IMR-90 (cell line): ENCODE results near the gene TGFB2. TPM values are rescaled to one million over a fixed set of nuclear protein-coding genes. Genes with fewer than 3 reads are reported as not detected.
A peak's percentile ranks its signal among the peaks of the same experiment; 100 is the strongest.

Experiments used
- ATAC-seq: fragments of 200-7000 bp; cut with Tn5 transposase; 2 replicates; pipeline ENCODE4 v1.9.1; 2020; ENCODE audit warnings: low read depth, mild to moderate bottlenecking, moderate library complexity
- BruUV-seq: library from RNA; stranded (reverse); fragments of 400-500 nt; replicated peaks from 2 replicates; lab custom pipeline; 2021; lab: Mats Ljungman, UMichigan
- CTCF ChIA-PET: fragments of 300-600 bp; formaldehyde crosslinking; extraction: SDS; loops from one replicate; lab custom pipeline; 2021; ENCODE audit warnings: antibody characterized with exemption; lab: Yijun Ruan, JAX
- POLR2A ChIA-PET: fragments of 300-600 bp; sonication (Branson Sonifier 250); formaldehyde crosslinking; loops from one replicate; lab custom pipeline; 2022; ENCODE audit warnings: antibody characterized with exemption; ENCODE audit not compliant: unreplicated experiment; lab: Charles Lee
- DNase-seq: peaks from one replicate; pipeline ENCODE4 v3.0.0; 2013
- H2AFZ ChIP-seq: replicated peaks from 2 replicates; pipeline ENCODE3; 2013; ENCODE audit warnings: low read length, mild to moderate bottlenecking; ENCODE audit not compliant: poor library complexity
- H2AK5ac ChIP-seq: 2 replicates; pipeline ENCODE4 v1.6.1; 2013; ENCODE audit warnings: low read depth, low read length, inconsistent platforms
- H2AK9ac ChIP-seq: replicated peaks from 2 replicates; pipeline ENCODE3; 2013; ENCODE audit warnings: mild to moderate bottlenecking, low read depth, low read length, moderate library complexity; ENCODE audit not compliant: poor library complexity
- H2BK120ac ChIP-seq: 2 replicates; pipeline ENCODE4 v1.6.1; 2013; ENCODE audit warnings: low read depth, low read length, inconsistent platforms
- H2BK15ac ChIP-seq: 3 replicates; pipeline ENCODE4 v1.6.1; 2013; ENCODE audit warnings: low read depth, low read length, inconsistent platforms
- H2BK20ac ChIP-seq: 2 replicates; pipeline ENCODE4 v1.6.1; 2013; ENCODE audit warnings: low read depth, mild to moderate bottlenecking, inconsistent platforms, low read length, moderate library complexity
- H2BK5ac ChIP-seq: 2 replicates; pipeline ENCODE4 v1.6.1; 2013; ENCODE audit warnings: mild to moderate bottlenecking, low read depth, low read length, inconsistent platforms; ENCODE audit not compliant: poor library complexity, severe bottlenecking
- H3K14ac ChIP-seq: replicated peaks from 2 replicates; pipeline ENCODE4 v1.6.1; 2013; ENCODE audit warnings: low read depth, low read length, inconsistent platforms
- H3K18ac ChIP-seq: 2 replicates; pipeline ENCODE4 v1.6.1; 2013; ENCODE audit warnings: low read depth, low read length, control low read depth
- H3K23ac ChIP-seq: 2 replicates; pipeline ENCODE4 v1.6.1; 2013; ENCODE audit warnings: low read depth, low read length, inconsistent platforms
- H3K27ac ChIP-seq: 2 replicates; pipeline ENCODE4 v1.5.1; 2013; ENCODE audit warnings: mild to moderate bottlenecking, control low read depth, low read length; ENCODE audit not compliant: insufficient read depth
- H3K27me3 ChIP-seq: 2 replicates; pipeline ENCODE4 v1.6.1; 2013; ENCODE audit warnings: low read length; ENCODE audit not compliant: control insufficient read depth, insufficient read depth
- H3K36me3 ChIP-seq: 2 replicates; pipeline ENCODE4 v1.6.1; 2013; ENCODE audit warnings: low read length, mixed read lengths; ENCODE audit not compliant: control insufficient read depth, insufficient read depth
- H3K4ac ChIP-seq: 2 replicates; pipeline ENCODE4 v1.6.1; 2013; ENCODE audit warnings: low read depth, low read length, inconsistent platforms
- H3K4me1 ChIP-seq: 2 replicates; pipeline ENCODE4 v1.6.1; 2013; ENCODE audit warnings: low read length, mixed read lengths; ENCODE audit not compliant: control insufficient read depth, insufficient read depth
- H3K4me2 ChIP-seq: 2 replicates; pipeline ENCODE4 v1.6.1; 2013; ENCODE audit warnings: low read depth, mild to moderate bottlenecking, control low read depth, low read length, moderate library complexity
- H3K4me3 ChIP-seq: 2 replicates; pipeline ENCODE4 v1.5.1; 2013; ENCODE audit warnings: low read depth, mild to moderate bottlenecking, control low read depth, low read length, moderate library complexity; ENCODE audit not compliant: insufficient read depth
- H3K56ac ChIP-seq: 2 replicates; pipeline ENCODE4 v1.6.1; 2013; ENCODE audit warnings: low read length, inconsistent platforms; ENCODE audit not compliant: insufficient read depth; ENCODE audit errors: extremely low read depth
- H3K79me1 ChIP-seq, 2 experiments: 2 replicates each; pipeline ENCODE4 v1.6.1; 2013; ENCODE audit warnings: low read length in 2 of 2, inconsistent platforms in 1 of 2, low read depth in 1 of 2
- H3K9ac ChIP-seq: 2 replicates; pipeline ENCODE4 v1.6.1; 2013; ENCODE audit warnings: low read depth, low read length, control low read depth
- H3K9me1 ChIP-seq: 2 replicates; pipeline ENCODE4 v1.6.1; 2013; ENCODE audit warnings: low read length, inconsistent platforms; ENCODE audit not compliant: insufficient read depth
- H3K9me3 ChIP-seq: 2 replicates; pipeline ENCODE4 v1.6.1; 2013; ENCODE audit warnings: low read length; ENCODE audit not compliant: control insufficient read depth, insufficient read depth
- H4K20me1 ChIP-seq: 2 replicates; pipeline ENCODE4 v1.6.1; 2013; ENCODE audit warnings: low read length, inconsistent platforms; ENCODE audit not compliant: insufficient read depth
- H4K5ac ChIP-seq: 2 replicates; pipeline ENCODE4 v1.6.1; 2013; ENCODE audit warnings: mild to moderate bottlenecking, low read depth, low read length, control low read depth
- H4K8ac ChIP-seq, 2 experiments: 2 replicates each; pipeline ENCODE4 v1.6.1; 2013; ENCODE audit warnings: low read depth in 2 of 2, low read length in 2 of 2, control low read depth in 1 of 2, inconsistent platforms in 1 of 2
- H4K91ac ChIP-seq: 2 replicates; pipeline ENCODE4 v1.6.1; 2013; ENCODE audit warnings: low read depth, low read length, inconsistent platforms; ENCODE audit not compliant: insufficient read depth
- POLR2A ChIP-seq: IDR thresholded peaks from 2 replicates; pipeline ENCODE4 v1.6.1; 2012; ENCODE audit warnings: mild to moderate bottlenecking, low read depth, low read length
- WGBS, 2 experiments: methylation state at CpG; one replicate each; pipeline versions ENCODE4 v1.1.5 to v1.1.7; 2013; ENCODE audit warnings: missing lambda C conversion rate in 2 of 2; ENCODE audit not compliant: insufficient read length in 1 of 2; ENCODE audit errors: extremely low coverage in 2 of 2; 5-methylcytosine and 5-hydroxymethylcytosine counted together
- dilution Hi-C: fragments of 300-500 bp; cut with HindIII; formaldehyde crosslinking; loops from one replicate; pipeline ENCODE4 v1.14.3; 2018; ENCODE audit warnings: low sequenced_read_pairs; ENCODE audit not compliant: unreplicated experiment
- in situ Hi-C: fragments of 300-500 bp; cut with MboI; formaldehyde crosslinking; loops from 3 replicates; pipeline ENCODE4 v1.14.3; 2019; ENCODE audit warnings: low sequenced_read_pairs, inconsistent platforms, mixed read lengths
- intact Hi-C: fragments of 100-400 bp; cut with micrococcal nuclease; formaldehyde crosslinking; loops from 2 replicates; pipeline ENCODE4 v1.10.0; 2022
- polyA plus RNA-seq, 3 experiments: library from polyadenylated mRNA; depleted of rRNA; stranded (reverse); fragments of >200 nt; gene quantifications; 2 replicates each; pipeline ENCODE4 v1.2.3, GENCODE V29; 2012; ENCODE audit warnings: low replicate concordance in 1 of 3
- total RNA-seq: library from RNA; depleted of rRNA; stranded (reverse); fragments of >200 nt; gene quantifications from 2 replicates; pipeline ENCODE4 v1.2.3, GENCODE V29; 2012
- TF ChIP-seq, protein P1 (sequence below): conservative IDR thresholded peaks from 2 replicates; pipeline ENCODE4 v1.5.1; 2012; ENCODE audit warnings: mild to moderate bottlenecking, low read depth, low read length, improper control_type of control experiment

TGFB2 gene
- total and polyA plus RNA-seq, 2 of the 4 experiments (the other 2 are of a cell fraction), result 3.7 to 3.8 TPM

DNA sequence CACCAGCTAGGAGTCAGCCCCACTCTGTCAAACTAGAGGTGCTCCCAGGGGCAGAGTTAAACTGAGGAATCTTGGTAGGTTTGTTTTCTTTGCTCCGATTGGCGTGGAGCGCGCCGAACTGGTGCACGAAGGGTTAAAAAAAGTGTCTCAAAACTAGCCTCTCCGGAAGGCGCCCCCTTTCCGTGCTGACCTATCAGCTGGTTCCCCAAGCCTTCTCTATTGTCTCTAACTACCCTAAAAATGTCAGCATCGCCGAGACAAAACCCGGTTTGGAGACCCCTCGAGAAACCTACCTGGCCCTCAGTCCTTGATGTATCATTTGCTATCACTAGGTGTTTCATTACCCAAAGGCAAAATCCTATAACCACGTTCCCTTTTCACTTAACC lies 2.2 kb downstream of the TGFB2 start:
- H3K79me1 ChIP-seq, result peaks cover 0 to 12% of the 10 kb centered on the region in 2 experiments; a peak in 3 of 4 replicates
- peak overlapping the region; percentile 45; the same call in 1 of the 2 replicates for H2BK20ac ChIP-seq
- DNase-seq, result peak; percentile 30
- peak overlapping the region; percentile 77 for H3K4ac ChIP-seq
- peak overlapping the region; percentile 76 for H3K27ac ChIP-seq
- H2BK120ac ChIP-seq, result peak overlapping the region; percentile 86
- H3K14ac ChIP-seq, result peak overlapping the region; percentile 86
- H3K9ac ChIP-seq, result peak overlapping the region; percentile 94
- POLR2A ChIA-PET, result interaction anchor here (0.7 to 1.4 kb wide), 3 partner anchors 11 to 32 kb away, joined by 3 to 5 read pairs (median 4); no protein-coding TSS in a partner anchor
- peak overlapping the region; percentile 89; the same call in 1 of the 2 replicates for H3K23ac ChIP-seq
- no peaks in the 10 kb centered on the region for H4K20me1 ChIP-seq
- peaks cover 6% of the 10 kb centered on the region for H3K4me1 ChIP-seq
- CTCF ChIA-PET, result interaction anchor here (1.1 kb wide), 1 partner anchor 719 kb away, joined by 3 read pairs; no protein-coding TSS in a partner anchor
- H2AK9ac ChIP-seq, result no peak overlapping the region
- ATAC-seq, result peak; percentile 12
- peak overlapping the region; percentile 86 for H2AFZ ChIP-seq
- WGBS, 2 experiments, result 0% methylated on average over 8 of the region's 14 CpGs; no CpG with 5 or more reads in 1 of the 2 experiments
- H4K91ac ChIP-seq, result peak overlapping the region; percentile 84
- peak overlapping the region; percentile 89 for H3K18ac ChIP-seq
- no peaks in the 10 kb centered on the region for H3K36me3 ChIP-seq
- TF ChIP-seq POLR2A, result 0 out of 2 replicates have a peak, but pooled peaks have one; percentile 5
- TF ChIP-seq, protein P1, sequence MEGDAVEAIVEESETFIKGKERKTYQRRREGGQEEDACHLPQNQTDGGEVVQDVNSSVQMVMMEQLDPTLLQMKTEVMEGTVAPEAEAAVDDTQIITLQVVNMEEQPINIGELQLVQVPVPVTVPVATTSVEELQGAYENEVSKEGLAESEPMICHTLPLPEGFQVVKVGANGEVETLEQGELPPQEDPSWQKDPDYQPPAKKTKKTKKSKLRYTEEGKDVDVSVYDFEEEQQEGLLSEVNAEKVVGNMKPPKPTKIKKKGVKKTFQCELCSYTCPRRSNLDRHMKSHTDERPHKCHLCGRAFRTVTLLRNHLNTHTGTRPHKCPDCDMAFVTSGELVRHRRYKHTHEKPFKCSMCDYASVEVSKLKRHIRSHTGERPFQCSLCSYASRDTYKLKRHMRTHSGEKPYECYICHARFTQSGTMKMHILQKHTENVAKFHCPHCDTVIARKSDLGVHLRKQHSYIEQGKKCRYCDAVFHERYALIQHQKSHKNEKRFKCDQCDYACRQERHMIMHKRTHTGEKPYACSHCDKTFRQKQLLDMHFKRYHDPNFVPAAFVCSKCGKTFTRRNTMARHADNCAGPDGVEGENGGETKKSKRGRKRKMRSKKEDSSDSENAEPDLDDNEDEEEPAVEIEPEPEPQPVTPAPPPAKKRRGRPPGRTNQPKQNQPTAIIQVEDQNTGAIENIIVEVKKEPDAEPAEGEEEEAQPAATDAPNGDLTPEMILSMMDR, result no peak
- dilution Hi-C loops, result no loop called here
- H3K9me1 ChIP-seq, result peaks cover 3% of the 10 kb centered on the region; the same call in 1 of the 2 replicates
- H3K4me2 ChIP-seq, result peak overlapping the region; percentile 87
- peak overlapping the region; percentile 81 for H3K4me3 ChIP-seq
- peak overlapping the region; percentile 71 for H3K56ac ChIP-seq
- H3K9me3 ChIP-seq, result no peaks in the 10 kb centered on the region
- peak overlapping the region; percentile 48 for H4K8ac ChIP-seq
- no peaks in the 10 kb centered on the region for H3K27me3 ChIP-seq
- intact Hi-C loops, result loop anchor here (2.0 to 10.0 kb wide), 7 partner anchors 325 to 1220 kb away; partner anchors contain the start of gene LYPLAL1
- peak overlapping the region; percentile 87 for H4K5ac ChIP-seq
- H2BK15ac ChIP-seq, result peak overlapping the region; percentile 93
- BruUV-seq, result no TSS peak
- no peak overlapping the region for H2AK5ac ChIP-seq
- peak overlapping the region; percentile 12 for H2BK5ac ChIP-seq
- in situ Hi-C loops, result loop anchor here (5.0 to 10.0 kb wide), 3 partner anchors 720 to 1037 kb away; partner anchors contain the start of gene LYPLAL1
